ENCODE results near the gene ISCU.

DNA sequence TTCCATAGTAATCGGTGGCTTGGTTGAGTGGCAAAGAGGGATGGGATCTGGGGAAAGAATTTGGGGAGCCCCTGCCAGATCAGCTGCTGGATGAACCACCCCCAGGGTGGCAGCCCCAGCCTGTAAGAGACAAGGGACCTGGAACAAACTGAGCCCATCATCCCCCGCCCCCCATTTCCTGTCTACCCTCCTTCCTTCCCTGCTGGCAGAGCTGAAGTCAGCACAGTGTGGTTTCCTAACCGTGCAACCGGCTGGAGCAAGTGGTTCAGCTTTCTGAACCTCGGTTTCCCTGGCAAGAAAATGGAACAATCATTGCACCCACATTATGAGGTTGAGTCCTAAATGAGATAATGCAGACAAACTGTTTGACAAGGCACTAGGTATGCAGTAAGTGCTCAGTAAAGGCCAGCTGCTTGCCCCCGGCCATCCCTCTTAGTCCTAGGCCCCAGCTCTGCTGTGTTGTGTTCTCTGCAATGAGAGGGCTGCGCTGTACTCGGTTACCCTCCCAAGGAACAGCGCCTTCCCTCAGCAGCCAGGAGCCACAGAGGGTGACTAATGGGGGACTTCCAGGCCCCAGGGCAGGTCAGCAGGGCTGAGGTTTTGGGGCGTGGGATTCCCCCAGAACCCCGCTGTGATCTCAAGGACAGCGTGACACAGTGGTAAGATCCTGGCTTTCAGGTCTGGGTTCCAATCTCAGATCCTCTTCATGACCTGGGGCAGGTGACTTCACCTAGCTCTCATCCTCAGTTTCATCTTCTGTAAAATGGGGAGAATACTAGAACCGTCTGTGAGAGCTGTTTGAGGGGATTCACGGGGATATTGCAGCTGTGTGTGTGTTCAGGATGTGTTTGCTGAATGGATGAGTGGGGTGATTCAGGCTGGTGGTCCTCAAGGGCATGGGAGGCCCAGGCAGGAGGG is 54.8 kb downstream of the ISCU start:
- TF ChIP-seq RAD21 (IDR thresholded peaks at IDR 0.05; ENCODE audit: low read depth) (no peak), EP300 (IDR thresholded peaks at IDR 0.05; ENCODE audit: borderline replicate concordance) (no peak), TAF1 (IDR thresholded peaks at IDR 0.05; ENCODE audit: low read depth) (no peak), CREB1 (IDR thresholded peaks at IDR 0.05; ENCODE audit: low read depth) (no peak)
- TF ChIP-seq, protein P1, sequence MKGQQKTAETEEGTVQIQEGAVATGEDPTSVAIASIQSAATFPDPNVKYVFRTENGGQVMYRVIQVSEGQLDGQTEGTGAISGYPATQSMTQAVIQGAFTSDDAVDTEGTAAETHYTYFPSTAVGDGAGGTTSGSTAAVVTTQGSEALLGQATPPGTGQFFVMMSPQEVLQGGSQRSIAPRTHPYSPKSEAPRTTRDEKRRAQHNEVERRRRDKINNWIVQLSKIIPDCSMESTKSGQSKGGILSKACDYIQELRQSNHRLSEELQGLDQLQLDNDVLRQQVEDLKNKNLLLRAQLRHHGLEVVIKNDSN (IDR thresholded peaks at IDR 0.05), result no peak

All from Ishikawa (cell line).